GM19328 (cell line): ENCODE measurements around the gene HLCS.

Source experiments
- ATAC-seq: cut with Tn5 transposase; IDR thresholded peaks from one replicate; pipeline ENCODE4 v1.9.1; 2021; ENCODE audit warnings: mild to moderate bottlenecking, moderate library complexity; ENCODE audit not compliant: unreplicated experiment

Gene HLCS

GRCh38 chr21:36785615-36786014 is 180.9 kb downstream of the HLCS start:
- ATAC-seq, result no peak

GRCh38 chr21:36784947-36785346 is 181.5 kb downstream of the HLCS start:
- no peak for ATAC-seq

GRCh38 chr21:36783612-36784374 is 182.7 kb downstream of the HLCS start:
- no peak for ATAC-seq

GRCh38 chr21:36780861-36781260 is 185.6 kb downstream of the HLCS start:
- no peak for ATAC-seq

GRCh38 chr21:36776981-36777617 is 189.4 kb downstream of the HLCS start:
- ATAC-seq, result no peak

GRCh38 chr21:36773995-36774394 is 192.5 kb downstream of the HLCS start:
- no peak for ATAC-seq

GRCh38 chr21:36773117-36773516 is 193.4 kb downstream of the HLCS start:
- ATAC-seq, result no peak

GRCh38 chr21:36769051-36769839 is 197.2 kb downstream of the HLCS start:
- no peak for ATAC-seq

GRCh38 chr21:36768496-36768895 is 198.0 kb downstream of the HLCS start:
- ATAC-seq, result no peak

GRCh38 chr21:36767096-36767495 is 199.4 kb downstream of the HLCS start:
- no peak for ATAC-seq

GRCh38 chr21:36766511-36766910 is 200.0 kb downstream of the HLCS start:
- no peak for ATAC-seq

GRCh38 chr21:36765229-36765628 is 201.2 kb downstream of the HLCS start:
- no peak for ATAC-seq

- no peak for ATAC-seq
These were observed 203.2 kb downstream of the HLCS start for GRCh38 chr21:36763305-36763704.

GRCh38 chr21:36762642-36763041 is 203.8 kb downstream of the HLCS start:
- ATAC-seq, result no peak

GRCh38 chr21:36761685-36762084 is 204.8 kb downstream of the HLCS start:
- ATAC-seq, result no peak

GRCh38 chr21:36759348-36760083 is 207.0 kb downstream of the HLCS start:
- no peak for ATAC-seq

GRCh38 chr21:36757196-36757595 is 209.3 kb downstream of the HLCS start:
- ATAC-seq, result no peak

GRCh38 chr21:36756527-36756926 is 209.9 kb downstream of the HLCS start:
- no peak for ATAC-seq

- ATAC-seq, result no peak
These were observed 212.1 kb downstream of the HLCS start for GRCh38 chr21:36754241-36754898.

GRCh38 chr21:36753556-36753955 is 212.9 kb downstream of the HLCS start:
- ATAC-seq, result no peak

GRCh38 chr21:36751383-36751782 is 215.1 kb downstream of the HLCS start:
- no peak for ATAC-seq
